ENCODE data around the gene NECTIN2.
A peak's percentile ranks its signal among the peaks of the same experiment; 100 is the strongest.

The NECTIN2 gene

GRCh38 chr19:44807162-44807561 is 38.9 kb upstream of the NECTIN2 start:
- no peak for TF ChIP-seq CTCF (IDR thresholded peaks at IDR 0.05; ENCODE audit: insufficient read depth, low read depth, low read length, missing control alignments)
- DNase-seq (ENCODE audit: low read depth): peak; percentile 95
- no peak overlapping the region for H3K4me3 ChIP-seq (ENCODE audit: low read length)

- DNase-seq (ENCODE audit: low read depth): peak; percentile 51
- H3K4me3 ChIP-seq (ENCODE audit: low read length): no peak overlapping the region
- peak; percentile 20 for TF ChIP-seq CTCF (IDR thresholded peaks at IDR 0.05; ENCODE audit: insufficient read depth, low read depth, low read length, missing control alignments)
Measured at GRCh38 chr19:44807652-44808462, 38.2 kb upstream of the NECTIN2 start.

- TF ChIP-seq CTCF (IDR thresholded peaks at IDR 0.05; ENCODE audit: insufficient read depth, low read depth, low read length, missing control alignments): no peak
- H3K4me3 ChIP-seq (ENCODE audit: low read length): peak within 1 kb of the TSS; percentile 58
- DNase-seq (ENCODE audit: low read depth): peak; percentile 34
Measured at GRCh38 chr19:44808463-44809371, 37.4 kb upstream of the NECTIN2 start, which contains the start of gene BCAM. TSS of gene BCAM (plus strand) at chr19:44809103. CDS start at chr19:44809125, 22 bp downstream.

GRCh38 chr19:44809577-44810233 is 36.4 kb upstream of the NECTIN2 start:
- DNase-seq (ENCODE audit: low read depth): peak; percentile 14
- TF ChIP-seq CTCF (IDR thresholded peaks at IDR 0.05; ENCODE audit: insufficient read depth, low read depth, low read length, missing control alignments): no peak
- H3K4me3 ChIP-seq (ENCODE audit: low read length): peak overlapping the region; percentile 58

GRCh38 chr19:44810234-44811121 is 35.6 kb upstream of the NECTIN2 start:
- peak; percentile 33 for DNase-seq (ENCODE audit: low read depth)
- H3K4me3 ChIP-seq (ENCODE audit: low read length): peak overlapping the region; percentile 58
- TF ChIP-seq CTCF (IDR thresholded peaks at IDR 0.05; ENCODE audit: insufficient read depth, low read depth, low read length, missing control alignments): no peak

GRCh38 chr19:44811122-44811419 is 35.0 kb upstream of the NECTIN2 start:
- no peak for DNase-seq (ENCODE audit: low read depth)
- TF ChIP-seq CTCF (IDR thresholded peaks at IDR 0.05; ENCODE audit: insufficient read depth, low read depth, low read length, missing control alignments): no peak
- no peak overlapping the region for H3K4me3 ChIP-seq (ENCODE audit: low read length)
